GM12891 (cell line): Measurements from ENCODE around the gene TSSK3.

Source experiments
- PAX5 ChIP-seq: IDR thresholded peaks from 2 replicates; pipeline ENCODE4 v1.6.1; 2011; ENCODE audit warnings: low read length, moderate library complexity, mild to moderate bottlenecking; ENCODE audit not compliant: insufficient read depth, severe bottlenecking
- POLR2A ChIP-seq: IDR thresholded peaks from 2 replicates; pipeline ENCODE4 v1.6.1; 2011; ENCODE audit warnings: low read depth, low read length, control low read depth
- POLR2AphosphoS5 ChIP-seq: IDR thresholded peaks from 2 replicates; pipeline ENCODE4 v1.6.1; 2011; ENCODE audit warnings: low read depth, low read length, control low read depth
- POU2F2 ChIP-seq: IDR thresholded peaks from 2 replicates; pipeline ENCODE4 v1.6.1; 2011; ENCODE audit warnings: low read depth, mild to moderate bottlenecking, control low read depth, low read length, moderate library complexity
- SPI1 ChIP-seq: IDR thresholded peaks from 2 replicates; pipeline ENCODE4 v1.6.1; 2011; ENCODE audit warnings: low read depth, low read length, control low read depth

GRCh38 chr1:32337855-32338636, 24.3 kb upstream of the TSSK3 start:
- TF ChIP-seq POLR2A (no peak), POLR2AphosphoS5 (no peak), PAX5 (no peak), SPI1 (0 out of 2 replicates have a peak, but pooled peaks have one; percentile 12), POU2F2 (no peak)
